Aorta (tissue), 5 donors: ENCODE data around the gene PEAK1. TPM values are rescaled to one million over a fixed set of nuclear protein-coding genes. Genes with fewer than 3 reads are reported as not detected.

ENCODE experiments used
- ATAC-seq: fragments of 200-7000 bp; cut with Tn5 transposase; one replicate; pipeline ENCODE4 v1.9.1; 2022; ENCODE audit warnings: moderate library complexity; ENCODE audit not compliant: low FRiP score
- DNase-seq, 2 donors: peaks; one replicate each; pipeline ENCODE4 v3.0.0-alpha.2; 2020
- H3K27ac ChIP-seq, 2 donors: one replicate each; pipeline ENCODE4 v1.5.1; 2013; ENCODE audit warnings: low read length in 2 of 2, mild to moderate bottlenecking in 2 of 2, moderate library complexity in 2 of 2, control low read depth in 1 of 2, inconsistent platforms in 1 of 2, low read depth in 1 of 2
- H3K27me3 ChIP-seq, 2 donors: one replicate each; pipeline ENCODE4 v1.6.1; 2013; ENCODE audit warnings: control low read depth in 1 of 2, low read length in 1 of 2, mild to moderate bottlenecking in 1 of 2, moderate library complexity in 1 of 2; ENCODE audit not compliant: insufficient read depth in 2 of 2, control insufficient read depth in 1 of 2
- H3K36me3 ChIP-seq, 2 donors: one replicate each; pipeline ENCODE4 v1.6.1; 2013; ENCODE audit warnings: control low read depth in 1 of 2, low read length in 1 of 2, mild to moderate bottlenecking in 1 of 2; ENCODE audit not compliant: insufficient read depth in 2 of 2, control insufficient read depth in 1 of 2
- H3K4me1 ChIP-seq, 2 donors: one replicate each; pipeline ENCODE4 v1.6.1; 2013; ENCODE audit warnings: low read length in 2 of 2, control low read depth in 1 of 2, mild to moderate bottlenecking in 1 of 2, moderate library complexity in 1 of 2; ENCODE audit not compliant: insufficient read depth in 2 of 2, control insufficient read depth in 1 of 2
- H3K4me3 ChIP-seq, 2 donors: one replicate each; pipeline ENCODE4 v1.5.1; 2013; ENCODE audit warnings: low read length in 2 of 2, control low read depth in 1 of 2, mild to moderate bottlenecking in 1 of 2
- H3K9me3 ChIP-seq: one replicate; pipeline ENCODE4 v1.6.1; 2013; ENCODE audit warnings: mild to moderate bottlenecking, low read length; ENCODE audit not compliant: control insufficient read depth
- WGBS, 2 donors: extraction: QIAGEN DNeasy Blood & Tissue Kit; methylation state at CpG; one replicate each; pipeline ENCODE4 v1.1.7; 2013; 5-methylcytosine and 5-hydroxymethylcytosine counted together
- intact Hi-C, 2 donors: fragments of 100-400 bp; cut with DNase I; formaldehyde crosslinking; loops; one replicate each; pipeline versions ENCODE4 v1.14.2 to v1.15.0; 2022
- polyA plus RNA-seq, 2 donors: library from polyadenylated mRNA; stranded (reverse); fragments of 200-250 nt; gene quantifications; one replicate each; pipeline ENCODE4 v1.2.3, GENCODE V29; 2013
- total RNA-seq, 2 donors: library from RNA; stranded (reverse); fragmentation: NEBNext Ultra II Directional; extraction: Animal tissue kit (Norgen Biotek cat#: 25700); gene quantifications; one replicate each; pipeline ENCODE4 v1.2.1, GENCODE V29; 2021
- donor health status: healthy with polysubstance abuse.
- donor health status: Bipolar disorder and iron deficiency.
- donor health status: DM: no; HTN: no; CAD: no.
- donor health status: DM: no; HTN: no; CAD: no.
- donor health status: DM: yes; HTN: yes; CAD: no.

PEAK1 gene
- total and polyA plus RNA-seq, 4 donors: 8.0 to 105 (median 53.4) TPM

DNA sequence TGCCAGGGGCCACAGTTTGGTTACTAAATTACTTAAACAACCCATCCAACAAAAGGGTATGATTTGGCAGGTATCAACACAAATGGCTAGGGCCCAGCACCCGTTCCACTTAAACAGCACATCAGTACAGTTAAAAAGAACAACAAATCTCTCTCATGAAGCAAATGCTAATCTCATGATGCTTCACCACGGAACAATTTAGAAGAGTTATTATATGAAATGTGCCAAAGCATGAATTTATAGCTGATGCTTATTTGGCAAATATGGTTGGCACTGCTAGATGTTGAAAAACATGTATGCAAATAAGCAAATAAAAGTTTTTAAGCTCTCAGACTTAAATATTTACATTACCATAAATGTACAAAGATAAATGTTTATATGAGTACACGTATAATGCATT, 2.3 kb downstream of the PEAK1 start:
- ATAC-seq (no peak), DNase-seq (no peak)
- H3K27me3 ChIP-seq: no peaks in the 10 kb centered on the region
- no peaks in the 10 kb centered on the region for H3K4me1 ChIP-seq
- 61 to 72% methylated on average over 3 of the region's 3 CpGs for WGBS, 2 donors
- intact Hi-C loops: no loop called here
- no peak overlapping the region for H3K4me3 ChIP-seq
- H3K36me3 ChIP-seq: no peaks in the 10 kb centered on the region
- no peaks in the 10 kb centered on the region for H3K9me3 ChIP-seq
- no peak overlapping the region for H3K27ac ChIP-seq

DNA sequence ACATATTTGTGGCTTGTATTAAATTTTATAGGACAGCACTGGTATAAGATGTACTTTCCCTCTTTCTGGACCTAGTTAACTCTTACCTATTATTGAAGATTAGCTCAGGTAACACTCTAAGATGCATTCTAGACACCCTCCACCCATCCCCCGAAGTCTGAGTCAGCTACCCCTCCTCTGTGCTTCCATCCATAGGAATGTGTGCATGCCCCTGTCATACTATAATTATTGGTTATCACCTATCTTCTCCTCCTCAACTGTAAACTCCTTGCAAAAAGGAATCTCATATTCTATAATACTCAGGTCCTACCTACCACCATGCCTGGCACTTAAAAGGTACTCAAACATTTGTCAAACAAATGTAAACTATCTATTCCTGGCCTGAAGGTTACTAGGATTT, 3.0 kb downstream of the PEAK1 start:
- ATAC-seq: no peak
- Histone ChIP-seq H3K27me3 (no peaks in the 10 kb centered on the region), H3K4me1 (no peaks in the 10 kb centered on the region), H3K27ac (no peak overlapping the region), H3K36me3 (no peaks in the 10 kb centered on the region), H3K9me3 (no peaks in the 10 kb centered on the region), H3K4me3 (no peak overlapping the region)
- DNase-seq: no peak
- intact Hi-C loops: no loop called here
- 0 to 89% methylated on average over 1 of the region's 1 CpG for WGBS, 2 donors

DNA sequence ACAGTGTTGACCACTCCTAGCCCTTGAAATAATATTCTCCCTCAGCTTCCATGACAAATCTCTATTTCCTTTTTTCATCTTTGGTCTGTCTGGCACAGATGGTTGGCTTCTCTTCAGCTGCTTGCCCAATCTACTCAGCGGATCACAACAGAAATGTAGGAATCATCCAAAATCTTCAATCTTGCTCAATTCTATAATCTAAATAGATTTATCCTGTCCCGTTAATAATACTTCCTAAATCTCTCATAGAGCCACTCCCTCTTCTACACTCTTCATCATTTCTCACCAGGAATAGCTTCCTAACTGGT, 3.8 kb downstream of the PEAK1 start:
- Histone ChIP-seq H3K27me3 (no peaks in the 10 kb centered on the region), H3K27ac (no peak overlapping the region), H3K36me3 (no peaks in the 10 kb centered on the region), H3K4me3 (no peak overlapping the region), H3K9me3 (no peaks in the 10 kb centered on the region), H3K4me1 (no peaks in the 10 kb centered on the region)
- intact Hi-C loops: no loop called here
- WGBS, 2 donors: 66% methylated on average over 2 of the region's 2 CpGs
- DNase-seq (peak in 1 of 2 donors; percentile 52), ATAC-seq (no peak)

DNA sequence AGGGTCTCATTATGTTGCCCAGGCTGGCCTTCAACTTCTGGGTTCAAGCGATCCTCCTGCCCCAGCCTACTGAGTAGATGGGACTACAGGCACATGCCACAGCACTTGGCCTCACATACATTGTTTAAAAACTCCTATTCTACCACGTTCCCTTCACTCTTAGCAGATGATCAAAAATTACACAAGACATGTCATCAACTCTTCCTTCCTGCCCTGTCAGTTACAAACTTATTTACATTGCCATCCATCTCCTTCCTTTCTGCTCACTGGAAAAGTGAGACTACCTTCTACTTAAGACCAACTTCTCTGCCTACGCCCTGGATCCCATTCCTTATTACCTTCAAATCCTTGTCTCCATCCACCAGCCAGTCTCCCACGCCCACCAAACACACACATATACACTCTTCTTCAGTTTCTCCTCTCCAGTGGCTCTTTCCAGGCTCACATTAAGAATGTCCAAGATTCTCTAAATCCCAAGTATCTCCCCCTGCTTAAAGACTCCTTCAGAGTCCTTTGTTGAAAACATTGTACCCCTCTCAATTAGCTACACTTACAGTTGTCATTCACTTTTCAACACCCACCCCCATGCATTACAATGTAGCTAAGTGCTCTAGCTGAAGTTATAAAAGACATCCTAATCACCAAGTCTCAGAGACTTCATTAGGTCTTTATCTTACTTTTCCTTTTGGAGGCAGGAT, 4.3 kb downstream of the PEAK1 start:
- Histone ChIP-seq H3K27me3 (no peaks in the 10 kb centered on the region), H3K27ac (no peak overlapping the region), H3K4me3 (no peak overlapping the region), H3K36me3 (no peaks in the 10 kb centered on the region), H3K9me3 (no peaks in the 10 kb centered on the region), H3K4me1 (no peaks in the 10 kb centered on the region)
- WGBS, 2 donors: 90 to 92% methylated on average over 4 of the region's 4 CpGs
- DNase-seq (no peak), ATAC-seq (no peak)
- intact Hi-C loops: no loop called here

DNA sequence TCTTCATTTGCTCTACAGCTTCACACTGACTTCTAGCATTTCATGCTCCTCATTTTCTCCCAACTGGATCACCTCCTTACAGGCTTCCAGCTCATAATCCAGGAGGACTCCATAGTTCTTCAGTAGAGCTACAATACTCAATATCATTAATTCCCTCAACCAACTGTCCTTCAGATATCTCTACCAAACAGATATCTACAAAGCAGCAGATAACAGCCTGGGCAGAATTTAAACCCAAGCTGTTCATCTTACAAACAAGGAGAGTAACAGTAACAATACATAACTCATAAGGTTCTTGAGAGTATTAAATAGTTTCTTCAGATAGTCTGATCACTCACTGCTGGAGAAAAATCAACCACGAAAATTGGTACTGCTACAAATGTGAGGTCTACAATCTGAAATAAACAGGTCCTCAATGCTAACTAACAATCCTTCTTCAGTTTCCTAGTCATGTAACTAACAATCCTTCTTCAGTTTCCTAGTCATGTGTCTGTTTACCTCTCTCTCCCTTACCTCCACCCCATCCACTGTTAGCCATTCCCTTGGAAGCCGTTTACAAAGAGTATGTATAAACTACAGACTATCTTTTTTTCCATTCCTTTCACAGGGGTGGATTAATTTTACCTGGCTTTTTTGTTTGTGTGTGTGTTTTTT, 5.0 kb downstream of the PEAK1 start:
- intact Hi-C loops: no loop called here
- no peaks in the 10 kb centered on the region for H3K27me3 ChIP-seq
- DNase-seq (no peak), ATAC-seq (no peak)
- no peak overlapping the region for H3K4me3 ChIP-seq
- 92 to 96% methylated on average over 2 of the region's 2 CpGs for WGBS, 2 donors
- no peaks in the 10 kb centered on the region for H3K9me3 ChIP-seq
- H3K36me3 ChIP-seq: no peaks in the 10 kb centered on the region
- no peaks in the 10 kb centered on the region for H3K4me1 ChIP-seq
- no peak overlapping the region for H3K27ac ChIP-seq

DNA sequence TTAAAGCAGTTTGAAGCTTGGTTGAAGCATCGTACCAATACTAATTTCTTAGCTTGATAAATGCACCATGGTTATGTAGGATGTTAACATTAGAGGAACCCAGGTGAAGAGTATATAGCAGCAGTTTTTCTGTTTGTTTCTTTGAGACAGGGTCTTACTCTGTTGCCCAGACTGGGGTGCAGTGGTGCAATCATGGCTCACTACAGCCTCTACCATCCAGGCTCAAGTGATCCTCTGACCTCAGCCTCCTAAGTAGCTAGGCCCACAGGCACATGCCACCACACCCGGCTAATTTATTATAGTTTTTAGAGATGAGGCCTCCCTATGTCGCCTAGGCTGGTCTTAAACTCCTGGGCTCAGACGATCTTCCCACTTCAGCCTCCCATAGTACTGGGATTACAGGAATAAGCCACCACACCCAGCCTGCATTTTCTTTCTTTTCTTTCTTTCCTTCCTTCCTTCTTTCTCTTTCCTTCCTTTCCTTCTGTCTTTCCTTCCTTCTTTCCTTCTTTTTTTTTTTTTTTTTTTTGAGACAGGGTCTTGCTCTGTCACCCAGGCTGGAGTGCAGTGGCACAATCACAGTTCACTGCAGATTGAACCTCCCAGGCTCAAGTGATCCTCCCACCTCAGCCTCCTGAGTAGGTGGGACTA, 6.1 kb downstream of the PEAK1 start:
- no peaks in the 10 kb centered on the region for H3K9me3 ChIP-seq
- no peak for ATAC-seq

DNA sequence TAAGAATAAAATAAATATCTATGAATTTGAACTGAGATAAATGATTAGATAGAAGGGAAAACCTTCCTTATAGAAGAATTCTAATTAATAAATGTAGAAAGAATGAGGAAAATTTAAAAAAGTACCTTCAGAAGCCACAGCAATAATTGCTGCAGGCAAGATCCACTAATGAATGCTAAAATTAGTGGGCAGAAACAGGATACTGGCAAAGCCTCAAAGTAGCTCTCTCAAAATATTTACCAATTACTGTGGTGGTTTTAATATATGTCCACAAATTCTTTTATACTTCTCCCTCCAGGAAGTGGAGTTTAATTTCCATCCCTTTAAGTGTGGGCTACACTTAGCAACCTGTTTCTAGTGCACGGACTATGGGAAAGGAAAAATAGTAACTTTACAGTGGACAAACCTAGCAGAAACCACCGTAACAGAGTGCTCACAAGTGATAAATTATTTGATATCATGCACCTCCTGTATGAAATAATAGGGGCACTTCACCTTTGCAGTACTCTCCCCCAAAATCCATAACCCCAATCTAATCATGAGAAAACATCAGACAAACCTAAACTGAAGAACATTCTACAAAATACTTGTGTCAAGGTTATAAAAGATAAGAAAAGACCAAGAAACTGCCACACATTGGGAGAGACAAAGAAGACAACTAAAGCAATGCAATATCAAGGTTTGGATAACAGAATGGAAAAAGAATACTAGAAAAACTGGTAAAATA, 6.8 kb downstream of the PEAK1 start:
- ATAC-seq (no peak), DNase-seq (no peak)
- Histone ChIP-seq H3K27ac (no peak overlapping the region), H3K4me3 (no peak overlapping the region), H3K4me1 (no peaks in the 10 kb centered on the region), H3K9me3 (no peaks in the 10 kb centered on the region), H3K27me3 (no peaks in the 10 kb centered on the region), H3K36me3 (no peaks in the 10 kb centered on the region)
- intact Hi-C loops: no loop called here
- WGBS, 2 donors: 58 to 75% methylated on average over 2 of the region's 2 CpGs

More for the DNA sequence above, 6.1 kb downstream of the PEAK1 start:
- no peak overlapping the region for H3K27ac ChIP-seq
- no peaks in the 10 kb centered on the region for H3K4me1 ChIP-seq
- 95 to 97% methylated on average over 4 of the region's 4 CpGs for WGBS, 2 donors
- H3K36me3 ChIP-seq: no peaks in the 10 kb centered on the region
- DNase-seq: no peak
- intact Hi-C loops: no loop called here
- H3K4me3 ChIP-seq: no peak overlapping the region
- no peaks in the 10 kb centered on the region for H3K27me3 ChIP-seq

DNA sequence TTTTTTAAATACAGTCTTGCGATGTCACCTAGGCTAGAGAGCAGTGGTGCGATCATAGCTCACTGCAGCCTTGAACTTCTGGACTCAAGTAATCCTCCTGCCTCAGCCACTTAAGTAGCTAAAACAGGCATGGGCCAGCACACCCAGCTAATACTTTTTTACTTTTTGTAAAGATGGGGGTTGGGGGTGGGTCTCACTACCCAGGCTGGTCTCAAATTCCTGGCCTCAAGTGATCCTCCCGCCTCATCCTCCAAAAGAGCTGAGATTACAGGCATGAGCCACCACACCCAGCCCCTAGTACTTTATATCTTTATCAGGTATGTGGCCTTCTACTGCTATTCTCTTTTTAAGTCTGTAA, 8.3 kb downstream of the PEAK1 start:
- WGBS, 2 donors: 97 to 100% methylated on average over 3 of the region's 3 CpGs
- ATAC-seq (no peak), DNase-seq (no peak)
- no peaks in the 10 kb centered on the region for H3K4me1 ChIP-seq
- no peak overlapping the region for H3K27ac ChIP-seq
- no peaks in the 10 kb centered on the region for H3K9me3 ChIP-seq
- intact Hi-C loops: no loop called here
- no peak overlapping the region for H3K4me3 ChIP-seq
- no peaks in the 10 kb centered on the region for H3K27me3 ChIP-seq
- no peaks in the 10 kb centered on the region for H3K36me3 ChIP-seq
